ENCODE measurements around the gene ERBB4. TPM values are rescaled to one million over a fixed set of nuclear protein-coding genes. Genes with fewer than 3 reads are reported as not detected.

ERBB4 gene
- total and polyA plus RNA-seq, 2 of the 8 experiments (the other 6 are each of a cell fraction or from before 2014, with no cell fraction given): 0.34 to 1.3 TPM

DNA sequence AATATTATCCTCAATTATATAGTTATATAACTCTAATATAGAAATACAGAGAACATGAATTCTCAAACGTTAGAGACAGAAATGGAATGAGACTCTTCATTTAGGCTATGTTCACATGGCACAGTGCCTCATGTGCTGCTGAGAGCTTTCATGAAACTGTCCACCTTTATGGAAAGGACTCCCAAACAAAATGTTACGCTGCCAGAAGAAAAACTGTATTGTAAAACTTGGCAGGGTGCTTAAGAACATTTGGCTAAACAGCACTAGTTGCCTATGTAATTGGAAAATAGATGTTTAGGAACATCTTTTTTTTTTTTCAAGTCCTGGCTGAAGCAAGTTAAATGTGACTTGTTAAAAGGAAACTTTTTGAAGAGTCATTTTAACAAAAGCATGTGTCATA is 396.0 kb downstream of the ERBB4 start:
- ChIA-PET CTCF (ENCODE audit: partially characterized antibody) (interaction anchor here (0.7 kb wide), 1 partner anchor 1845 kb away, joined by 6 read pairs; no protein-coding TSS in a partner anchor), POLR2A (ENCODE audit: partially characterized antibody) (no interaction called here)
- Histone ChIP-seq H2BK5ac (ENCODE audit: low read depth, low read length) (no peak overlapping the region), H4K20me1 (replicated peaks in 1 of 2; ENCODE audit: control insufficient read depth in 1 of 2, insufficient read depth in 2 of 2, low read length in 2 of 2) (no peaks in the 10 kb centered on the region), H3K18ac (ENCODE audit: extremely low read depth, low read length) (no peak overlapping the region), H3K23me2 (ENCODE audit: low read depth, low read length) (no peaks in the 10 kb centered on the region; the same call in 1 of the 2 replicates), H3K79me1 (ENCODE audit: low read depth, low read length) (no peaks in the 10 kb centered on the region), H2BK20ac (ENCODE audit: low read length) (no peak overlapping the region), H3K4me2 (ENCODE audit: insufficient read depth in 1 of 2, low read depth in 2 of 2, low read length in 2 of 2) (no peak overlapping the region), H2BK120ac (replicated peaks; ENCODE audit: low read depth, low read length) (no peak overlapping the region), H2BK15ac (ENCODE audit: low read length) (no peak overlapping the region), H3K9me3 (ENCODE audit: insufficient read depth in 2 of 2, low read depth in 1 of 2, low read length in 1 of 2) (no peaks in the 10 kb centered on the region), H3K4me3 (ENCODE audit: extremely low read depth in 1 of 4, insufficient read depth in 2 of 4, low read depth in 3 of 4, low read length in 4 of 4) (no peak overlapping the region), H2BK12ac (ENCODE audit: low read depth, low read length) (no peak overlapping the region), H3K4ac (replicated peaks; ENCODE audit: insufficient read length, low read depth, low read length) (no peak overlapping the region), H3K27ac (ENCODE audit: low read depth, low read length) (no peak overlapping the region), H4K5ac (ENCODE audit: insufficient read length, low read depth, low read length) (no peak overlapping the region), H3K79me2 (ENCODE audit: control insufficient read depth in 1 of 2, insufficient read depth in 2 of 2, low read length in 2 of 2) (no peaks in the 10 kb centered on the region), H3K14ac (ENCODE audit: insufficient read length) (no peak overlapping the region), H3K56ac (replicated peaks; ENCODE audit: insufficient read length, low read depth, low read length) (no peak overlapping the region), H3K27me3 (replicated peaks in 1 of 4; ENCODE audit: control insufficient read depth in 3 of 4, extremely low read depth in 1 of 4, insufficient read depth in 3 of 4, low read length in 3 of 4) (no peaks in the 10 kb centered on the region), H3K4me1 (replicated peaks in 1 of 4; ENCODE audit: control insufficient read depth in 3 of 4, insufficient read depth in 4 of 4, low read length in 3 of 4) (no peaks in the 10 kb centered on the region), H2AK5ac (ENCODE audit: low read depth, low read length) (no peak overlapping the region), H3K36me3 (ENCODE audit: control insufficient read depth in 2 of 4, insufficient read depth in 4 of 4, low read length in 3 of 4) (no peaks in the 10 kb centered on the region), H4K8ac (ENCODE audit: extremely low read depth, insufficient read depth, low read length) (no peak overlapping the region), H3K9ac (replicated peaks in 1 of 4; ENCODE audit: extremely low read depth in 1 of 4, low read depth in 3 of 4, low read length in 3 of 4) (no peak overlapping the region), H2AFZ (ENCODE audit: low read length) (no peak overlapping the region), H3K23ac (ENCODE audit: insufficient read length) (no peak overlapping the region), H4K91ac (replicated peaks; ENCODE audit: insufficient read length, low read length) (no peak overlapping the region)
- DNase-seq (ENCODE audit: low read depth in 1 of 2, low spot score in 2 of 2) (no peak), FAIRE-seq (no peak)
- 83% methylated on average over 2 of the region's 2 CpGs; no CpG with 5 or more reads in 1 of the 2 experiments for WGBS, 2 experiments (ENCODE audit: extremely low coverage in 1 of 2, insufficient coverage in 1 of 2, insufficient read length in 1 of 2, insufficient replicate concordance in 2 of 2, low coverage in 1 of 2, low lambda C conversion rate in 2 of 2, missing lambda C conversion rate in 1 of 2)
- TF ChIP-seq EGR1 (IDR thresholded peaks at IDR 0.05; ENCODE audit: borderline replicate concordance, low read depth, low read length) (no peak), RAD21 (IDR thresholded peaks at IDR 0.05 in 1 of 2, conservative IDR thresholded peaks at IDR 0.05 in 1 of 2; ENCODE audit: low read depth in 2 of 2, low read length in 2 of 2) (no peak), TCF12 (IDR thresholded peaks at IDR 0.05; ENCODE audit: low read depth, low read length) (no peak), RNF2 (IDR thresholded peaks at IDR 0.05; ENCODE audit: borderline replicate concordance, low read depth, low read length, missing control alignments, poor library complexity, severe bottlenecking) (no peak)
- TF ChIP-seq, protein P1, sequence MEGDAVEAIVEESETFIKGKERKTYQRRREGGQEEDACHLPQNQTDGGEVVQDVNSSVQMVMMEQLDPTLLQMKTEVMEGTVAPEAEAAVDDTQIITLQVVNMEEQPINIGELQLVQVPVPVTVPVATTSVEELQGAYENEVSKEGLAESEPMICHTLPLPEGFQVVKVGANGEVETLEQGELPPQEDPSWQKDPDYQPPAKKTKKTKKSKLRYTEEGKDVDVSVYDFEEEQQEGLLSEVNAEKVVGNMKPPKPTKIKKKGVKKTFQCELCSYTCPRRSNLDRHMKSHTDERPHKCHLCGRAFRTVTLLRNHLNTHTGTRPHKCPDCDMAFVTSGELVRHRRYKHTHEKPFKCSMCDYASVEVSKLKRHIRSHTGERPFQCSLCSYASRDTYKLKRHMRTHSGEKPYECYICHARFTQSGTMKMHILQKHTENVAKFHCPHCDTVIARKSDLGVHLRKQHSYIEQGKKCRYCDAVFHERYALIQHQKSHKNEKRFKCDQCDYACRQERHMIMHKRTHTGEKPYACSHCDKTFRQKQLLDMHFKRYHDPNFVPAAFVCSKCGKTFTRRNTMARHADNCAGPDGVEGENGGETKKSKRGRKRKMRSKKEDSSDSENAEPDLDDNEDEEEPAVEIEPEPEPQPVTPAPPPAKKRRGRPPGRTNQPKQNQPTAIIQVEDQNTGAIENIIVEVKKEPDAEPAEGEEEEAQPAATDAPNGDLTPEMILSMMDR (IDR thresholded peaks at IDR 0.05; ENCODE audit: control extremely low read depth in 1 of 3, insufficient read depth in 1 of 3, low read depth in 1 of 3, low read length in 3 of 3): no peak
